Mucosa of descending colon (tissue), 3 donors: Measurements from ENCODE around the gene PCDHGB7. TPM values are rescaled to one million over a fixed set of nuclear protein-coding genes. Genes with fewer than 3 reads are reported as not detected.

ENCODE experiments used
- ATAC-seq: fragments of 200-7000 bp; cut with Tn5 transposase; one replicate; pipeline ENCODE4 v1.9.1; 2020; ENCODE audit warnings: mild to moderate bottlenecking, moderate library complexity
- DNase-seq, 3 donors: peaks; one replicate each; pipeline ENCODE4 v3.0.0-alpha.2; 2020
- H3K36me3 ChIP-seq: fragments of 200-600 bp; one replicate; pipeline ENCODE4 v1.8.0; 2021; ENCODE audit warnings: low read depth, mild to moderate bottlenecking
- H3K4me1 ChIP-seq: fragments of 200-600 bp; one replicate; pipeline ENCODE4 v1.8.0; 2021; ENCODE audit warnings: low read depth, mild to moderate bottlenecking
- H3K4me3 ChIP-seq: fragments of 200-600 bp; one replicate; pipeline ENCODE4 v1.8.0; 2021; ENCODE audit warnings: mild to moderate bottlenecking
- H3K9me3 ChIP-seq: fragments of 200-600 bp; one replicate; pipeline ENCODE4 v1.8.0; 2021; ENCODE audit warnings: mild to moderate bottlenecking
- intact Hi-C, 2 donors: fragments of 100-400 bp; cut with DNase I in 1 of 2; cut with micrococcal nuclease in 1 of 2; formaldehyde crosslinking; loops; one replicate each; pipeline versions ENCODE4 v1.11.0 to v1.11.1; 2022; cut with DNase I, micrococcal nuclease
- total RNA-seq, 3 donors: library from RNA; stranded (reverse); fragmentation: NEBNext Ultra II Directional in 2 of 3; extraction: Animal tissue kit (Norgen Biotek cat#: 25700) in 2 of 3; gene quantifications; one replicate each; pipeline versions ENCODE4 v1.2.1 to v1.2.4, GENCODE V29; 2021 to 2023
- TF ChIP-seq, protein P1 (sequence below): fragments of 200-600 bp; IDR thresholded peaks from one replicate; pipeline ENCODE4 v1.8.0; 2022; ENCODE audit warnings: antibody characterized with exemption, mild to moderate bottlenecking
- donor health status: DM: no; HTN: no; CAD: no; lungs with moderate emphysema.
- donor health status: DM: no; HTN: no; CAD: no.
- donor health status: DM: no; HTN: yes; CAD: no.

Gene PCDHGB7
- total RNA-seq, 3 donors from 2014 or later: 4.2 to 17.9 (median 4.5) TPM

DNA sequence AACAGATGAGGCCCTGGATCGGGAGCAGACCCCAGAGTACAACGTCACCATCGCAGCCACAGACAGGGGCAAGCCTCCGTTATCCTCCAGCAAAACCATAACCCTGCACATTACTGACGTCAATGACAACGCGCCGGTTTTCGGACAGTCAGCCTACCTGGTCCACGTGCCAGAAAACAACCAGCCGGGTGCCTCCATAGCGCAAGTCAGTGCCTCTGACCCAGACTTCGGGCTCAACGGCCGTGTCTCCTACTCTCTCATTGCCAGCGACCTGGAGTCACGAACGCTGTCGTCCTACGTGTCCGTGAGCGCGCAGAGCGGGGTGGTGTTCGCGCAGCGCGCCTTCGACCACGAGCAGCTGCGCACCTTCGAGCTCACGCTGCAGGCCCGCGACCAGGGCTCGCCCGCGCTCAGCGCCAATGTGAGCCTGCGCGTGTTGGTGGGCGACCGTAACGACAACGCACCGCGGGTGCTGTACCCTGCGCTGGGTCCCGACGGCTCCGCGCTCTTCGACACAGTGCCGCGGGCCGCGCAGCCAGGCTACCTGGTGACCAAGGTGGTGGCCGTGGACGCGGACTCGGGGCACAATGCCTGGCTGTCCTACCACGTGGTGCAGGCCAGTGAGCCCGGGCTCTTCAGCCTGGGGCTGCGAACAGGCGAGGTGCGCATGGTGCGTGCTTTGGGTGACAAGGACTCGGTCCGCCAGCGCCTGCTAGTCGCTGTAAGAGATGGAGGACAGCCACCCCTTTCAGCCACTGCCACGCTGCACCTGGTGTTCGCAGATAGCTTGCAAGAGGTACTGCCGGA, 1.8 kb downstream of the PCDHGB7 start:
- Histone ChIP-seq H3K36me3 (no peaks in the 10 kb centered on the region), H3K9me3 (peaks cover 98% of the 10 kb centered on the region), H3K4me1 (no peaks in the 10 kb centered on the region), H3K4me3 (no peak overlapping the region)
- intact Hi-C loops: no loop called here
- no peak for ATAC-seq
- TF ChIP-seq, protein P1, sequence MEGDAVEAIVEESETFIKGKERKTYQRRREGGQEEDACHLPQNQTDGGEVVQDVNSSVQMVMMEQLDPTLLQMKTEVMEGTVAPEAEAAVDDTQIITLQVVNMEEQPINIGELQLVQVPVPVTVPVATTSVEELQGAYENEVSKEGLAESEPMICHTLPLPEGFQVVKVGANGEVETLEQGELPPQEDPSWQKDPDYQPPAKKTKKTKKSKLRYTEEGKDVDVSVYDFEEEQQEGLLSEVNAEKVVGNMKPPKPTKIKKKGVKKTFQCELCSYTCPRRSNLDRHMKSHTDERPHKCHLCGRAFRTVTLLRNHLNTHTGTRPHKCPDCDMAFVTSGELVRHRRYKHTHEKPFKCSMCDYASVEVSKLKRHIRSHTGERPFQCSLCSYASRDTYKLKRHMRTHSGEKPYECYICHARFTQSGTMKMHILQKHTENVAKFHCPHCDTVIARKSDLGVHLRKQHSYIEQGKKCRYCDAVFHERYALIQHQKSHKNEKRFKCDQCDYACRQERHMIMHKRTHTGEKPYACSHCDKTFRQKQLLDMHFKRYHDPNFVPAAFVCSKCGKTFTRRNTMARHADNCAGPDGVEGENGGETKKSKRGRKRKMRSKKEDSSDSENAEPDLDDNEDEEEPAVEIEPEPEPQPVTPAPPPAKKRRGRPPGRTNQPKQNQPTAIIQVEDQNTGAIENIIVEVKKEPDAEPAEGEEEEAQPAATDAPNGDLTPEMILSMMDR: no peak
- DNase-seq: peak in 1 of 3 donors; percentile 46

DNA sequence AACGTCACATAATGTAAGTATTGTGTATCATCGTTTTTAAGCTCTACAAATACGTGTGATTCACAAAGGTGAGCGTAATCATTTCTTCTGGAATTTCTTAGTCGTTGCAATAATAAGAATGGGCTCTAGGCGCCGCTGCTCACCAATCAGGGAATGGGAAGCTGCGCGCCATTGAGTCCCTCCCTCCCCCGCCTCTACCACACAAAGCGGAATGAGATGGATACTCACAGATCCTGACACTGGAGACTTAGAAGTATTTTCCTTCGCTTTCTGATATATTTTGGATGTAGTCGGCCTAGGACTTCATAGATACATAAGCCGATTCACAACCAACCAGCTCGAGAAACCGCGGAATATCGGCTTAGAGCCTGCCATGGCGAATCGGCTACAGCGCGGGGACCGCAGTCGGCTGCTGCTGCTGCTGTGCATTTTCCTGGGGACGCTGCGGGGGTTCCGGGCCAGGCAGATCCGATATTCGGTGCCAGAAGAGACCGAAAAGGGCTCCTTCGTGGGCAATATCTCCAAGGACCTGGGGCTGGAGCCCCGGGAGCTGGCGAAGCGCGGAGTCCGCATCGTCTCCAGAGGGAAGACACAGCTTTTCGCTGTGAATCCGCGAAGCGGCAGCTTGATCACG, 3.5 kb downstream of the PCDHGB7 start, which contains the start of gene PCDHGA11:
PCDHGA11 (plus strand) TSS at position 197 of the 634 bp plus-strand sequence; CDS start at position 374, 177 bp downstream.
- Histone ChIP-seq H3K36me3 (no peaks in the 10 kb centered on the region), H3K9me3 (peaks cover 98% of the 10 kb centered on the region), H3K4me3 (no peak within 1 kb of the TSS), H3K4me1 (no peaks in the 10 kb centered on the region)
- TF ChIP-seq, protein P1: no peak
- DNase-seq: peak in 2 of 3 donors; percentile 43 to 45
- intact Hi-C loops: no loop called here
- ATAC-seq: no peak

DNA sequence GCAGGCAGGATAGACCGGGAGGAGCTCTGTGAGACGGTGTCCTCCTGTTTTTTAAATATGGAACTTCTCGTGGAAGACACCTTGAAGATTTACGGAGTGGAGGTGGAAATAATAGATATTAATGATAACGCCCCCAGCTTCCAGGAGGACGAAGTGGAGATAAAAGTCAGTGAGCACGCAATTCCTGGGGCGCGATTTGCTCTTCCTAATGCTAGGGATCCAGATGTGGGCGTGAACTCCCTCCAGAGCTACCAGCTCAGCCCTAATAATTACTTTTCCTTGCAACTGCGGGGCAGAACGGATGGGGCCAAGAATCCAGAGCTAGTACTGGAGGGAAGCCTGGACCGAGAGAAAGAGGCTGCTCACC, 4.0 kb downstream of the PCDHGB7 start:
- peaks cover 98% of the 10 kb centered on the region for H3K9me3 ChIP-seq
- TF ChIP-seq, protein P1: no peak
- no peaks in the 10 kb centered on the region for H3K4me1 ChIP-seq
- ATAC-seq (no peak), DNase-seq (no peak)
- no peak overlapping the region for H3K4me3 ChIP-seq
- no peaks in the 10 kb centered on the region for H3K36me3 ChIP-seq
- intact Hi-C loops: no loop called here

DNA sequence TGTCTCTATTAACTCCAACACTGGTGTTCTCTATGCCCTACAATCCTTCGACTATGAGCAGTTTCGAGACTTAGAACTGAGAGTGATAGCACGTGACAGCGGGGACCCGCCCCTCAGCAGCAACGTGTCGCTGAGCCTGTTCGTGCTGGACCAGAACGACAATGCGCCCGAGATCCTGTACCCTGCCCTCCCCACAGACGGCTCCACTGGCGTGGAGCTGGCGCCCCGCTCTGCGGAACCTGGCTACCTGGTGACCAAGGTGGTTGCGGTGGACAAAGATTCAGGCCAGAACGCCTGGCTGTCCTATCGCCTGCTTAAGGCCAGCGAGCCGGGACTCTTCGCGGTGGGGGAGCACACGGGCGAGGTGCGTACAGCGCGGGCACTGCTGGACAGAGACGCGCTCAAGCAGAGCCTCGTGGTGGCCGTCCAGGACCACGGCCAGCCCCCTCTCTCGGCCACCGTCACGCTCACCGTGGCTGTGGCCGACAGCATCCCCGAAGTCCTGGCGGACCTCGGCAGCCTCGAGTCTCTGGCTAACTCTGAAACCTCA, 5.3 kb downstream of the PCDHGB7 start:
- Histone ChIP-seq H3K36me3 (no peaks in the 10 kb centered on the region), H3K9me3 (peaks cover 99% of the 10 kb centered on the region), H3K4me3 (no peak overlapping the region), H3K4me1 (no peaks in the 10 kb centered on the region)
- ATAC-seq (no peak), DNase-seq (no peak)
- TF ChIP-seq, protein P1: no peak
- intact Hi-C loops: no loop called here

DNA sequence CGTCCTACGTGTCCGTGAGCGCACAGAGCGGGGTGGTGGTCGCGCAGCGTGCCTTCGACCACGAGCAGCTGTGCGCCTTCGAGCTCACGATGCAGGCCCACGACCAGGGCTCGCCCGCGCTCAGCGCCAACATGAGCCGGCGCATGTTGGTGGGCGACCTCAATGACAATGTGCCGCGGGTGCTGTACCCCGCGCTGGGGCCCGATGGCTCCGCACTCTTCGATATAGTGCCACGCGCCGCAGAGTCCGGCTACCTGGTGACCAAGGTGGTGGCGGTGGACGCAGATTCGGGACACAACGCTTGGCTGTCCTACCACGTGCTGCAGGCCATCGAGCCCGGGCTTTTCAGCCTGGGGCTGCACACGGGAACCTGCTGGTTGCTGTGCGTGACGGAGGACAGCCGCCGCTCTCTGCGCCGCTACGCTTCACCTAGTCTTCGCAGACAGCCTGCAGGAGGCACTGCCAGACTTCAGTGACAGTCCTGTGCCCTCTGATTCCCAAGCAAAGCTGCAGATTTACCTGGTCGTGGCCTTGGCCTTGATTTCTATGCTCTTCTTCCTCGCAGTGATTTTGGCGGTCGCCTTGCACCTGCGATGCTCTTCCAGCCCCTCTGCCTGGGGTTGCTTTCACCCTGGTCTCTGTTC, 10.4 kb downstream of the PCDHGB7 start:
- H3K36me3 ChIP-seq: no peaks in the 10 kb centered on the region
- intact Hi-C loops: no loop called here
- H3K4me1 ChIP-seq: no peaks in the 10 kb centered on the region
- no peak for ATAC-seq
- DNase-seq: no peak
- peaks cover 99% of the 10 kb centered on the region for H3K9me3 ChIP-seq
- TF ChIP-seq, protein P1: no peak
- H3K4me3 ChIP-seq: no peak overlapping the region
